Astrocyte of the cerebellum (primary cell): ENCODE data around the gene HEYL.

Experiments
- DNase-seq: peaks from one replicate; pipeline ENCODE4 v3.0.0-alpha.2; 2011; ENCODE audit warnings: low read depth
- H3K4me3 ChIP-seq: 2 replicates; pipeline ENCODE4 v1.5.1; 2011; ENCODE audit warnings: mild to moderate bottlenecking, low read depth, low read length, moderate library complexity
- CTCF ChIP-seq: IDR thresholded peaks from 2 replicates; pipeline ENCODE4 v1.5.1; 2012; ENCODE audit warnings: low read length, low read depth, moderate library complexity, mild to moderate bottlenecking; ENCODE audit errors: missing control alignments
- in situ Hi-C: cut with HindIII; loops from 2 replicates; pipeline ENCODE4 v1.10.0; 2017; ENCODE audit warnings: low sequenced_read_pairs

Gene HEYL

DNA sequence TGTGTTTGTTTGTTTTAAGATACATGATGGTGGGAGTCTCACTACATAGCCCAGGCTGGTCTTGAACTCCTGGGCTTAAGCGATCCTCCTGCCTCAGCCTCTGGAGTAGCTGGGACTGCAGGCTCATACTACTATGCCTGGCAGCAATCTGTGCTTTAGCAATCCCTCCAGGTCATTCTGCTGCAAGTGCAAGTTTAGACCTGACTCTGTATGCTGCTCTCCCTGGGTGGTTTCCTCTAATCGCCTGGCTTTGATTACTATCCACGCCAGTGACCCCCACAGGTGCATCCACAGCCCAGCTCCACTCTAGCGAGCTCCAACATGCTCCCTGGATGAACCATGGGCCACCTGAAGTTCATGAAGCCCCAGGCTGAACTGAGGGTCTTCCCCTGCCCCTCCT is 47.4 kb downstream of the HEYL start:
- no peak for DNase-seq
- no peak for TF ChIP-seq CTCF
- H3K4me3 ChIP-seq = no peak overlapping the region
- in situ Hi-C loops = no loop called here

DNA sequence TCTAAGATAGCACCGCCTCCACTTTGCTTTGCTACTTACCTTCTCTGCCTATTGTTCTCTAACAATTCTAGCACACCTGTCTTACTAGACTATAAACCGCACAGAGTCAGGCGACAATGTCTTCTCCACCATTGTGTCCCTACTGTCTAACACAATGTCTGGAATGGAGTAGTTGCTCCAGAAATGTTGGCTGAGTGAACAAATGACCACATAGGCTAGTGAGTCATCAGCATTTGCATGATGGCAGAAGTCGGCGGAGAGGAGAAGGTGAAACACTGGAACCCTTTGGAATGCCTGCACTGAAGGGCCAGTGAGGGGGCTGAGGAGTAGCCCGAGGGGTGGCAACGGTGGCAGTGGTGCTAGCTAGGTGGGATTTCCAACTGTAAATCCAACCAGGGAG is 48.9 kb downstream of the HEYL start:
- no peak for DNase-seq
- no peak overlapping the region for H3K4me3 ChIP-seq
- no peak for TF ChIP-seq CTCF
- in situ Hi-C loops = no loop called here

- no peak for DNase-seq
- H3K4me3 ChIP-seq = no peak overlapping the region
- TF ChIP-seq CTCF = no peak
- in situ Hi-C loops = no loop called here
Measured at GRCh38 chr1:39585933-39586332, 53.5 kb downstream of the HEYL start.

DNA sequence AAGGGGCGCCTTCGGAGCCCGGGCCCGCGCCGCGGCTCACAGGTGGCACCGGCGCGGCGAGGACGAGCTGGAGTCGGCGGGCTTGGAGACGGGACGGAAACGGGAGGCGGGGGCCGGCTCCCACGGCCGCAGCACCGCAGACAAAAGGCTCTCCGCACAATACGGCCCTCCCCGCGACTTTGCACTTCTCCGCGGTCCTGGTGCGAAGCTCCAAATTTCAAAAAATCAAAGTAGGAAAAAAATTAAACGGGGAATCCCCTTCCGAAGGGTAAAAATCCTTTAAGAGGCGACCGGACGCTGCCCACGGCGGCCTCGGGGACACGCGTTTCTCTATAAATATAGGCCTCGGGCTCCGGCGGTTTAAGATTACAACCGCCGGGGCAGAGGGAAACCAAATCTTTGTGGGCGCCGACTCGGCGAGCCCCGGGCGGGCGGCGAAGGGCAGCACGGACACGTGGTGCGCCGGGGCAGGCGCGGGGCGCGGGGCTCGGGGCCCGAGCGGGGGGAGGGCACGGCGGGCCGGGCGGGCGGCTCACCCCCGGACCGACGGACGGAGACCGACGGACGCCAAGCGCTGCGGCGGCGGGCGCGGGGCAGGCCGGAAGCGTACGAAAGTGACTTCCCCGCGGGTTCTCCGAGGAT is 63.3 kb downstream of the HEYL start:
- no peak for TF ChIP-seq CTCF
- H3K4me3 ChIP-seq = peak overlapping the region; percentile 82
- no peak for DNase-seq
- in situ Hi-C loops = no loop called here

DNA sequence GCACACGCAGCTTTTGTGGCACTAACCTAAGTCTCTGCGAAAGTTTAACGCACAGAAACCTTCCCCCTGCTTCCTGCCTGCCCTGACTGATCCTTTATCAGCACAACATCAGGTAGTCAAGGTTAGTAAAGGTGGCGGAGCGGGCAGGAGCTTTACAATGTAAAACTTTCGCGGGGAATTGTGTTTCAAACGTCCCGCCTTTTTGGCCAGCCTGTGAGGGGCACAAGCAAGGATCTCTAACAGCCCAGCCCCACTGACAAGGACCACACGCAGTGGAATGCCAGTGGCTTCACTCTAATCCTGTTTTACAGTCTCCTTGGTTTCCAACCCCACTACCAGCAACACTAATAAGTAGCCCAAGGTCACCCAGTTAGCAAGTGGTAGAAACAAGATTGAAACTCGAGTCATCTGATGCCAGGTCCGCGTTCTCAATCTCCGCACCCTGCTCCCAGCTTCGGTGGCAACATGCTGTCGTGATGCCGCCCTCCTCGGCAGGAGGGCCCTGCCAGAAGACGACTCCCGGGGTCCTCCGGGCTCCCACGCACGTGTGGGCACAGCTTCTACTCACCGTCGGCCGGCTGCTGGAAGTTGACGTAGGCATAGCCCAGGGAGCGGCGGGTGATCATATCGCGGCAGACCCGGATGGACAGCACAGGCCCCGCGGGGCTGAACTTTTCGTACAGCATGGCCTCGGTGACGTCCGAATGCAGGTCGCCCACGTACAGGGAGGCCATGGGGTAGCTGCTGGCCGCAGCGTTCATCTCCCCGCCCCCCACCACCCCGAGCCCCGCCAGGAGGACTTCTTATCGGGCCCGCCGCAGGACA is 64.0 kb downstream of the HEYL start:
- TF ChIP-seq CTCF = no peak
- DNase-seq = no peak
- peak overlapping the region; percentile 82 for H3K4me3 ChIP-seq
- in situ Hi-C loops = no loop called here

GRCh38 chr1:39574646-39575045 is 64.8 kb downstream of the HEYL start:
- no peak for TF ChIP-seq CTCF
- H3K4me3 ChIP-seq = peak overlapping the region; percentile 82
- no peak for DNase-seq
- in situ Hi-C loops = no loop called here
